ENCODE measurements around the gene FTHL17. TPM values are rescaled to one million over a fixed set of nuclear protein-coding genes. Genes with fewer than 3 reads are reported as not detected.

FTHL17 gene
- total and polyA plus RNA-seq, 4 donors, result not detected

GRCh38 chrX:31058284-31058683 lies 13.6 kb downstream of the FTHL17 start:
- Histone ChIP-seq H3K27me3 (ENCODE audit: control insufficient read depth in 1 of 2, insufficient read depth in 2 of 2, low read length in 1 of 2) (no peaks in the 10 kb centered on the region), H3K4me3 (ENCODE audit: low read length in 2 of 2) (no peak overlapping the region), H3K4me1 (ENCODE audit: control insufficient read depth in 1 of 2, insufficient read depth in 2 of 2, low read length in 2 of 2) (no peaks in the 10 kb centered on the region), H3K9me3 (ENCODE audit: control insufficient read depth, low read length) (no peaks in the 10 kb centered on the region), H3K36me3 (ENCODE audit: control insufficient read depth in 1 of 2, insufficient read depth in 2 of 2, low read length in 1 of 2) (no peaks in the 10 kb centered on the region), H3K27ac (ENCODE audit: low read depth in 1 of 2, low read length in 2 of 2) (no peak overlapping the region)
- WGBS, 2 donors, result 73 to 96% methylated on average over 7 of the region's 7 CpGs
- intact Hi-C loops (cut with DNase I), result no loop called here
- DNase-seq (no peak), ATAC-seq (ENCODE audit: low FRiP score) (no peak)

GRCh38 chrX:31057691-31058090 lies 14.2 kb downstream of the FTHL17 start:
- Histone ChIP-seq H3K9me3 (ENCODE audit: control insufficient read depth, low read length) (no peaks in the 10 kb centered on the region), H3K36me3 (ENCODE audit: control insufficient read depth in 1 of 2, insufficient read depth in 2 of 2, low read length in 1 of 2) (no peaks in the 10 kb centered on the region), H3K27ac (ENCODE audit: low read depth in 1 of 2, low read length in 2 of 2) (no peak overlapping the region), H3K4me3 (ENCODE audit: low read length in 2 of 2) (no peak overlapping the region), H3K4me1 (ENCODE audit: control insufficient read depth in 1 of 2, insufficient read depth in 2 of 2, low read length in 2 of 2) (no peaks in the 10 kb centered on the region), H3K27me3 (ENCODE audit: control insufficient read depth in 1 of 2, insufficient read depth in 2 of 2, low read length in 1 of 2) (no peaks in the 10 kb centered on the region)
- WGBS, 2 donors, result 62 to 92% methylated on average over 4 of the region's 4 CpGs
- DNase-seq, result no peak
- intact Hi-C loops (cut with DNase I), result no loop called here
- no peak for ATAC-seq (ENCODE audit: low FRiP score)

- intact Hi-C loops (cut with DNase I), result no loop called here
- H3K9me3 ChIP-seq (ENCODE audit: control insufficient read depth, low read length), result no peaks in the 10 kb centered on the region
- no peak overlapping the region for H3K4me3 ChIP-seq (ENCODE audit: low read length in 2 of 2)
- no peaks in the 10 kb centered on the region for H3K4me1 ChIP-seq (ENCODE audit: control insufficient read depth in 1 of 2, insufficient read depth in 2 of 2, low read length in 2 of 2)
- DNase-seq, result no peak
- WGBS, 2 donors, result 60 to 84% methylated on average over 3 of the region's 3 CpGs
- H3K27me3 ChIP-seq (ENCODE audit: control insufficient read depth in 1 of 2, insufficient read depth in 2 of 2, low read length in 1 of 2), result no peaks in the 10 kb centered on the region
- ATAC-seq (ENCODE audit: low FRiP score), result no peak
- no peaks in the 10 kb centered on the region for H3K36me3 ChIP-seq (ENCODE audit: control insufficient read depth in 1 of 2, insufficient read depth in 2 of 2, low read length in 1 of 2)
- H3K27ac ChIP-seq (ENCODE audit: low read depth in 1 of 2, low read length in 2 of 2), result no peak overlapping the region
Measured at GRCh38 chrX:31057291-31057690, 14.6 kb downstream of the FTHL17 start.

GRCh38 chrX:31053621-31054020 lies 18.2 kb downstream of the FTHL17 start:
- no peak for ATAC-seq (ENCODE audit: low FRiP score)
- Histone ChIP-seq H3K36me3 (ENCODE audit: control insufficient read depth in 1 of 2, insufficient read depth in 2 of 2, low read length in 1 of 2) (no peaks in the 10 kb centered on the region), H3K9me3 (ENCODE audit: control insufficient read depth, low read length) (no peaks in the 10 kb centered on the region), H3K27ac (ENCODE audit: low read depth in 1 of 2, low read length in 2 of 2) (no peak overlapping the region), H3K4me1 (ENCODE audit: control insufficient read depth in 1 of 2, insufficient read depth in 2 of 2, low read length in 2 of 2) (no peaks in the 10 kb centered on the region), H3K27me3 (ENCODE audit: control insufficient read depth in 1 of 2, insufficient read depth in 2 of 2, low read length in 1 of 2) (no peaks in the 10 kb centered on the region), H3K4me3 (ENCODE audit: low read length in 2 of 2) (no peak overlapping the region)
- WGBS, 2 donors, result 88 to 95% methylated on average over 3 of the region's 3 CpGs
- intact Hi-C loops (cut with DNase I), result no loop called here
- no peak for DNase-seq

GRCh38 chrX:31039327-31039711 lies 32.5 kb downstream of the FTHL17 start:
- no peaks in the 10 kb centered on the region for H3K9me3 ChIP-seq (ENCODE audit: control insufficient read depth, low read length)
- ATAC-seq (ENCODE audit: low FRiP score) (no peak), DNase-seq (no peak)
- H3K27me3 ChIP-seq (ENCODE audit: control insufficient read depth in 1 of 2, insufficient read depth in 2 of 2, low read length in 1 of 2), result no peaks in the 10 kb centered on the region
- H3K4me1 ChIP-seq (ENCODE audit: control insufficient read depth in 1 of 2, insufficient read depth in 2 of 2, low read length in 2 of 2), result no peaks in the 10 kb centered on the region
- WGBS, 2 donors, result 61 to 81% methylated on average over 3 of the region's 3 CpGs
- no peak overlapping the region for H3K27ac ChIP-seq (ENCODE audit: low read depth in 1 of 2, low read length in 2 of 2)
- intact Hi-C loops (cut with DNase I), result loop anchor here in 1 of 2 donors (5.0 kb wide), 1 partner anchor 618 kb away; no protein-coding TSS in a partner anchor
- H3K4me3 ChIP-seq (ENCODE audit: low read length in 2 of 2), result no peak overlapping the region
- H3K36me3 ChIP-seq (ENCODE audit: control insufficient read depth in 1 of 2, insufficient read depth in 2 of 2, low read length in 1 of 2), result no peaks in the 10 kb centered on the region

- ATAC-seq (ENCODE audit: low FRiP score) (no peak), DNase-seq (no peak)
- intact Hi-C loops (cut with DNase I), result loop anchor here in 1 of 2 donors (5.0 kb wide), 1 partner anchor 619 kb away; no protein-coding TSS in a partner anchor
- Histone ChIP-seq H3K27ac (ENCODE audit: low read depth in 1 of 2, low read length in 2 of 2) (no peak overlapping the region), H3K4me3 (ENCODE audit: low read length in 2 of 2) (no peak overlapping the region), H3K9me3 (ENCODE audit: control insufficient read depth, low read length) (no peaks in the 10 kb centered on the region), H3K27me3 (ENCODE audit: control insufficient read depth in 1 of 2, insufficient read depth in 2 of 2, low read length in 1 of 2) (no peaks in the 10 kb centered on the region), H3K4me1 (ENCODE audit: control insufficient read depth in 1 of 2, insufficient read depth in 2 of 2, low read length in 2 of 2) (no peaks in the 10 kb centered on the region), H3K36me3 (ENCODE audit: control insufficient read depth in 1 of 2, insufficient read depth in 2 of 2, low read length in 1 of 2) (no peaks in the 10 kb centered on the region)
- WGBS, 2 donors, result 22 to 27% methylated on average over 6 of the region's 6 CpGs
Measured at GRCh38 chrX:31038575-31039326, 33.1 kb downstream of the FTHL17 start.

- Histone ChIP-seq H3K27me3 (ENCODE audit: control insufficient read depth in 1 of 2, insufficient read depth in 2 of 2, low read length in 1 of 2) (no peaks in the 10 kb centered on the region), H3K27ac (ENCODE audit: low read depth in 1 of 2, low read length in 2 of 2) (no peak overlapping the region), H3K4me1 (ENCODE audit: control insufficient read depth in 1 of 2, insufficient read depth in 2 of 2, low read length in 2 of 2) (no peaks in the 10 kb centered on the region), H3K36me3 (ENCODE audit: control insufficient read depth in 1 of 2, insufficient read depth in 2 of 2, low read length in 1 of 2) (no peaks in the 10 kb centered on the region), H3K4me3 (ENCODE audit: low read length in 2 of 2) (no peak overlapping the region), H3K9me3 (ENCODE audit: control insufficient read depth, low read length) (no peaks in the 10 kb centered on the region)
- 23 to 37% methylated on average over 3 of the region's 3 CpGs for WGBS, 2 donors
- DNase-seq (peak in 1 of 2 donors; percentile 52), ATAC-seq (ENCODE audit: low FRiP score) (no peak)
- intact Hi-C loops (cut with DNase I), result loop anchor here in 1 of 2 donors (5.0 kb wide), 1 partner anchor 620 kb away; no protein-coding TSS in a partner anchor
Measured at GRCh38 chrX:31036895-31037294, 34.9 kb downstream of the FTHL17 start.

GRCh38 chrX:31027351-31027750 lies 44.5 kb downstream of the FTHL17 start:
- no peaks in the 10 kb centered on the region for H3K4me1 ChIP-seq (ENCODE audit: control insufficient read depth in 1 of 2, insufficient read depth in 2 of 2, low read length in 2 of 2)
- intact Hi-C loops (cut with DNase I), result no loop called here

GRCh38 chrX:31024866-31025265 lies 47.0 kb downstream of the FTHL17 start:
- Histone ChIP-seq H3K36me3 (ENCODE audit: control insufficient read depth in 1 of 2, insufficient read depth in 2 of 2, low read length in 1 of 2) (no peaks in the 10 kb centered on the region), H3K4me3 (ENCODE audit: low read length in 2 of 2) (no peak overlapping the region), H3K4me1 (ENCODE audit: control insufficient read depth in 1 of 2, insufficient read depth in 2 of 2, low read length in 2 of 2) (no peaks in the 10 kb centered on the region), H3K9me3 (ENCODE audit: control insufficient read depth, low read length) (no peaks in the 10 kb centered on the region), H3K27me3 (ENCODE audit: control insufficient read depth in 1 of 2, insufficient read depth in 2 of 2, low read length in 1 of 2) (no peaks in the 10 kb centered on the region), H3K27ac (ENCODE audit: low read depth in 1 of 2, low read length in 2 of 2) (no peak overlapping the region)
- DNase-seq (no peak), ATAC-seq (ENCODE audit: low FRiP score) (no peak)
- intact Hi-C loops (cut with DNase I), result no loop called here
- WGBS, 2 donors, result 85 to 96% methylated on average over 1 of the region's 1 CpG

More at GRCh38 chrX:31027351-31027750, 44.5 kb downstream of the FTHL17 start:
- DNase-seq (no peak), ATAC-seq (ENCODE audit: low FRiP score) (no peak)
- Histone ChIP-seq H3K27me3 (ENCODE audit: control insufficient read depth in 1 of 2, insufficient read depth in 2 of 2, low read length in 1 of 2) (no peaks in the 10 kb centered on the region), H3K4me3 (ENCODE audit: low read length in 2 of 2) (no peak overlapping the region), H3K36me3 (ENCODE audit: control insufficient read depth in 1 of 2, insufficient read depth in 2 of 2, low read length in 1 of 2) (no peaks in the 10 kb centered on the region), H3K27ac (ENCODE audit: low read depth in 1 of 2, low read length in 2 of 2) (no peak overlapping the region), H3K9me3 (ENCODE audit: control insufficient read depth, low read length) (no peaks in the 10 kb centered on the region)
